HG03039 (cell line): ENCODE results near the gene S100A12.

Source experiments
- ATAC-seq: cut with Tn5 transposase; IDR thresholded peaks from one replicate; pipeline ENCODE4 v1.9.1; 2021; ENCODE audit warnings: mild to moderate bottlenecking, moderate library complexity; ENCODE audit not compliant: unreplicated experiment

S100A12 gene

DNA sequence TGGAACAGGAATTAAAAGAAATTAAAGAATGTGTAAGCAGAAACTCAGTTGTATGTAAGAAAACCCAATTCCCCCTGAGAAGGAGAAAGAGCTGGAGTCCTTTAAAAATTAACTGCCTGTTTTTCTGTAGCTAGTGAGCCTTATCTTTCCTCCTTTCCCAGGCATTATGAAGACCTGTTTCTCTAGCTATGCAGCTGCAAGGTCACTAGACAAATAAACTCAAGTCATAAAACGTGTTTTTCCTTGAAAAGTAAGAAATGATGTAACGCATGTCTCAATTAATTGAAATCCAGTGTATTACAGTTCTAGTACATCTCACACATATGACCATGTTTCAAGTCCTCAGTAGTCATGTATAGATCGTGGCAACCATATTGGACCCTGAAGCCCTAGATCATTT lies 5.3 kb downstream of the S100A12 start:
- no peak for ATAC-seq

DNA sequence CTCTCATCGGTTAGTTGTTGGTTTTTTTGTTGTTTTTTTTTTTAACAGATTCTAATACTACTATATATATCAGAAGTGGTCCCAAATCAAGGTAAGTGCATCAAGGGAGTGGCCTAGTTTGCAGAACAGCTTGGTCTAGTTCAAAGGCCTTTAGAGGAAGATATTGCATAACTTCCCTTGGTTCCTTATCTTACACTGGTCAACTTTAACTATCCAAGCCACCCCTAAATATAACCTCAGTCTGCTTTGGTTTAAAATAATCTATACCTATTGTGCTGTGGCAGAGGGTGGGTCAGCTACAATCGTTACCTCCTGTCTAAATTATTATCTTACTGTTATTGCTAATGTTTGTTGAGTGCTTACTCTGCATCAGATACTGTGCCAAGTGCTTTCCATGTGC lies 6.9 kb downstream of the S100A12 start:
- no peak for ATAC-seq

DNA sequence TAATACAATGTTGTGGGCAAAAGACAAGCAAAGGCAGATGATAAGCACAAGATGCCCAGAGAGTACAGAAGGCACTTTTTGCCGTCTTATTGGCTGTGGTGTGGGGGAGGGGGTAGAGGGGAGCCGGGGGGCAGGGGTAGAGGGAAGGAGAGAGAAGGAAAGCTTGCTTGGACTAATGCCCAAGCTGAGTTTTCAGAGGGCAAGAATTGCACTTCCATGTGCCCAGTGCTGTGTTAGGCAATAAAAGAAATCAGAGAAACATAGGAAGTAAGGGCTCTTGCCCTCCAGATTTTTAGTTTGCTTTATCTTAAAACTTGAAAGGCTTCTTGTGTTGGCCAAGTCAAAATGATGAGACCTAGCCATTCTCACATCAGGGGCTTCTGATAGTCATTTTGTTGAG lies 8.3 kb downstream of the S100A12 start:
- ATAC-seq: no peak

DNA sequence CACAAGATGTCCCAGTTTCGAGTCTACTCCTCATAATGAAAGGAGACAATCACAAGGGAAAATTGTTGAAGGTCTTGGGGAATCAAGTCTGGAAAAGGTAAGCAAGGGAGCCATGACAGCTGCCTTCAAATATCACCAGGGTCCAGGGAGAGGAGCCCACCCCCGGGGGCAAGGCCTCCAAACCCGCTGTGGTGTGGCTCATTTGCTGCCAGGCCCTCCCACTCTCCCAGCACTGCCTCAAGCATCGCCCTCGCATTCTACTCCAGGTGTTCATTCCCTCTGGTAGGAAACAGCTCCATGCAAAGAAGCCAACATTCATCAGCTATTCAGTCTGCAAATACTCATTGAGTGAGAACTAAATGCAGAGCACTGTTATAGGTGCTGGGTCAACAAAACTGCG lies 9.2 kb downstream of the S100A12 start:
- no peak for ATAC-seq

DNA sequence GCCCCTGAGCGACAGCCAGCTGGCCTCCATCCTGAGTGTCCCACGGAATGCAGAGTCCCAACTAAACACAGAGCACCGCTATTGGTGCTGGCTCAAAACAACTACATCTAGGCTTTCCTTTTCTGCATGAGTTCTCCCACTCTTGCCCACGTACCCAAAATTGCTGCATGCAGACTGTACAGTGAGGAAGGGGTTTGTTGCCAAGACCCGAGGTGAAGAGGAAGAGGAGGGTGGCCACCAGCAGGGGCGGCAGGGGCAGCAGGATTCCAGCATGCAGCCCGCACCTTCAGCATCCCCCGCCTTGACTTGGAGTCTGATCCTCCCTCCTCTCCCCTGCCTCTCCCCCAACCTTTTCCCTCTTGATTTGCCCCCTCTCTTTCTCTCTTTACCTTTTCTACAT lies 9.7 kb downstream of the S100A12 start:
- no peak for ATAC-seq

GRCh38 chr1:153364766-153365666 lies 10.4 kb downstream of the S100A12 start:
- ATAC-seq: no peak

DNA sequence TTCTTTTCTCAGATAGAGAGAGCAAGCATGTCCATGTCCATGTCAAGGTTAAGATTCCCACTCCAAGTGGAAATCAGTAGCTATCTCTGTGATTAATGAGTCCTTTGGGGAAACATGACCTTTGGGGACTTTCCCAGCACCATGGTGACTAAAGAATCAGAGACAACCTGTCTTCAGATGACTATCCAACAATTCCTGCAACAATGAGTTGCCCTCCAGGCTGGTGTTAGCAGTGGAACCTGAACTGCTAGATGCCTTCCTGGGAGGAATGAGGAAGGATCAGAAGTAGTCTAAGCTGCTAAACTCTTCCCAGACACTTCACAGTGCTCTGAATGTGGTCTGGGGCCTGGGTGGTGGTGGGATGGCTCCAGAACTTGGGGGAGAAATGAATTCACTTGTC lies 11.3 kb downstream of the S100A12 start:
- ATAC-seq: no peak

GRCh38 chr1:153363641-153364040 lies 11.8 kb downstream of the S100A12 start:
- ATAC-seq: no peak

GRCh38 chr1:153362187-153362775 lies 13.1 kb downstream of the S100A12 start:
- no peak for ATAC-seq

GRCh38 chr1:153361480-153362109 lies 13.8 kb downstream of the S100A12 start:
- ATAC-seq: no peak

DNA sequence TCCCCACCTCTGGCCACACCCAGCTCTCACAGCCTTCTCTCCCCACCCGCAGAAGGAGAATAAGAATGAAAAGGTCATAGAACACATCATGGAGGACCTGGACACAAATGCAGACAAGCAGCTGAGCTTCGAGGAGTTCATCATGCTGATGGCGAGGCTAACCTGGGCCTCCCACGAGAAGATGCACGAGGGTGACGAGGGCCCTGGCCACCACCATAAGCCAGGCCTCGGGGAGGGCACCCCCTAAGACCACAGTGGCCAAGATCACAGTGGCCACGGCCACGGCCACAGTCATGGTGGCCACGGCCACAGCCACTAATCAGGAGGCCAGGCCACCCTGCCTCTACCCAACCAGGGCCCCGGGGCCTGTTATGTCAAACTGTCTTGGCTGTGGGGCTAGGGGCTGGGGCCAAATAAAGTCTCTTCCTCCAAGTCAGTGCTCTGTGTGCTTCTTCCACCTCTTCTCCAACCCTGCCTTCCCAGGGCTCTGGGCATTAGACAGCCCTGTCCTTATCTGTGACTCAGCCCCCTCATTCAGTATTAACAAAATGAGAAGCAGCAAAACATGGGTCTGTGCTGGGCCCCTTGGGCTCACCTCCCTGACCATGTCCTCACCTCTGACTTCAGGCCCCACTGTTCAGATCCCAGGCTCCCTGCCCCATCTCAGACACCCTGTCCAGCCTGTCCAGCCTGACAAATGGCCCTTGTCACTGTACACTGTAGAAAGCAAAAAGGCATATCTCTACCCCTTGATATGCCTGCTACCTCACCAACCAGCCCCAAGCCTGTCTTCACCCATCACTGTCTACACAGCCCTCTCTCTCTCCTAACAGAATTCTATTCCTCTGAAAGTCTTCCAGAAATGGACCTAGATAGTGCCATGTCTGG lies 14.6 kb downstream of the S100A12 start:
- ATAC-seq: no peak

DNA sequence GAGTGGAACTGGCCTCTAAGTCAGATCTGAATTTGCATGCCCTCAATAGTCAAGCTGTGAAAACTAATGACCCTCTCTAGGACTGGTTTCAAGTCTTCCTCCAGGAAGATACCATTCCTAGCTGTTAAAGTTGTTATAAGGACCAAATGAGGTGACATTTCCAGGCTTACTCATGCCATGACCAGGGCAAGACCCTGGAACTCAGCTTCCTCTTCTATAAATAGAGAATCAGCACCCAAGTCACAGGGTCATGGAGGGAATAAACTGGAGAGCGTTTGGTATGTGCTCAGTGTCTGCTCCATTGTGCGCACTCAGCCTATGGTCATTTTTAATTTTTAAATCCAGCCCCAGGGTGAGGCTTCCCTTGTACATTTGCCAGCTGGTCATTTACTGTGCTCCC lies 15.2 kb downstream of the S100A12 start:
- no peak for ATAC-seq

DNA sequence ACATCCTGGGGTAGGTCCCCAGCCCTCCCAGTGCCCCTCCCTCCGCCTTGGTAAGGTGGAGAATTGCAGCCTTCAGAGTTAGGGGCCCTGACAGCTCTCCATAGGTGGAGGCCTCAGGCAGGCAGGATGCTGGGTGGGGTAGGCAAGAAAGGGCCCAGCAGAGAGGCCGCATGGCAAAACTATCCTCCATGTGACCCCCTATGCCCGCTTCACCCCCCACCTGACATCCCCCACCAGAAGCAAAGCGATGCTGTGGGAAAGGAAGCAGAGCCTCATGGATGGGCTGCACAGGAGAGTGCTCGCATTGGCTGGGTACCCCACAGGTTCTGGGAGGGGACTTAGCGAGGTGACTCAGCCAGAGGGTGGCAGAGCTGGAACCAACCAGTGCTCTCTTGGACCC lies 16.2 kb downstream of the S100A12 start:
- ATAC-seq: no peak

DNA sequence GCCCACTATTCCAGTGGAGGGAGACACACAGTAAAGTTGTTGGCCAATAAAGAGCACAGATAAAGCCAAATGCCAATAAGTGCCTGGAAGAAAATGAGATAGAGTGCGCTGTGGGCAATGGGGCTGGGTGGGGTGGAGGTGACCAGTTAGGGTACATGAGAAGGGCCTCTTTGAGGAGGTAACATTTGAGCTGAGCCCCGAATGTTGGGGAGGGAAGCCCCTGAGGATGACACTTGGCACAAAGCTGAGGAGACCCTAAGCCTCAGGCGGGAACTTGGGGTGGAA lies 16.8 kb downstream of the S100A12 start:
- ATAC-seq: no peak

GRCh38 chr1:153357853-153358690 lies 17.3 kb downstream of the S100A12 start, which contains the start of gene S100A9:
Gene S100A9, plus strand, starts transcription at chr1:153357854. Its CDS starts 430 bp downstream, at chr1:153358284.
- ATAC-seq: no peak

DNA sequence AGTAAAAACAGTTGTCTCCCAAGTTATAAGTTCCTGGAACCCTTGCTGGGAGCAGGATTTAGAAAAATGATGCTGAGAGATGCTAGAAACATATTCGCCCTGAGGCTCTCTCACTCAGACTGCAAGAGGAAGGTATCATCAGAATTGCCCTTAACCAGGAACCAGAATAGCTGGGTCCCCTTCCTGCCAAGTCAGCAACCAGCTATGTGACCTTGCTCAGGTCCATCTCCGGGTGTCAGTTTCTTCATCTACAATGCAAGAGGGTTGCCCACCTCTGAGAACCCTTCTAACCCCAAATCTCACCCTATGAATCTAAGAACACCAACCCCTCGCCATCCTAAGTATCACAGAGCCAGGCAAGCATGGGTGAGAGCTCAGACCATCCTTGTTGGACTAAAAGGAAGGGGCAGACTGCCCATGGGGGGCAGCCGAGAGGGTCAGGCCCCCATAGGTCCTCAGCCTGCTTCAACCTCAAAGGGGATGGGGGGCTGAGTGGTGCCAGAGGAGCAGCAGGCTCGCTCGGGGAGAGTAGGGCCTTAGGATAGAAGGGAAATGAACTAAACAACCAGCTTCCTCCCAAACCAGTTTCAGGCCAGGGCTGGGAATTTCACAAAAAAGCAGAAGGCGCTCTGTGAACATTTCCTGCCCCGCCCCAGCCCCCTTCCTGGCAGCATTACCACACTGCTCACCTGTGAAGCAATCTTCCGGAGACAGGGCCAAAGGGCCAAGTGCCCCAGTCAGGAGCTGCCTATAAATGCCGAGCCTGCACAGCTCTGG lies 18.2 kb downstream of the S100A12 start:
- no peak for ATAC-seq

- no peak for ATAC-seq
Measured at GRCh38 chr1:153356392-153357075, 18.9 kb downstream of the S100A12 start.

GRCh38 chr1:153355445-153356071 lies 19.9 kb downstream of the S100A12 start:
- no peak for ATAC-seq
